GM23338 (cell line): ENCODE results near the gene HELZ. TPM values are rescaled to one million over a fixed set of nuclear protein-coding genes. Genes with fewer than 3 reads are reported as not detected.

Experiments
- ATAC-seq: fragments of 200-7000 bp; cut with Tn5 transposase; 3 replicates; pipeline ENCODE4 v1.9.1; 2020
- DNase-seq: peaks from one replicate; pipeline ENCODE4 v3.0.0-alpha.2; 2015; ENCODE audit warnings: low spot score
- H2AFZ ChIP-seq: fragments of 200-600 bp; sonication (generic); 2 replicates; pipeline ENCODE4 v1.8.0; 2016; ENCODE audit warnings: antibody characterized with exemption, mild to moderate bottlenecking, moderate library complexity
- H3F3A ChIP-seq: fragments of 200-600 bp; sonication (generic); replicated peaks from 2 replicates; pipeline ENCODE4 v1.8.0; 2017; ENCODE audit warnings: antibody characterized with exemption, mixed run types, low read depth
- H3K27ac ChIP-seq: fragments of 200-600 bp; sonication (generic); 2 replicates; pipeline ENCODE4 v1.6.1; 2016; ENCODE audit warnings: low read depth
- H3K27me3 ChIP-seq: fragments of 200-600 bp; sonication (generic); 2 replicates; pipeline ENCODE4 v1.8.0; 2016; ENCODE audit warnings: mild to moderate bottlenecking, mixed run types, moderate library complexity; ENCODE audit not compliant: insufficient read depth
- H3K36me3 ChIP-seq: fragments of 200-600 bp; sonication (generic); 2 replicates; pipeline ENCODE4 v1.8.0; 2016; ENCODE audit warnings: mild to moderate bottlenecking; ENCODE audit not compliant: insufficient read depth
- H3K4me1 ChIP-seq: fragments of 200-600 bp; sonication (generic); 2 replicates; pipeline ENCODE4 v1.8.0; 2016; ENCODE audit warnings: mild to moderate bottlenecking, moderate library complexity; ENCODE audit not compliant: insufficient read depth
- H3K4me2 ChIP-seq: fragments of 200-600 bp; sonication (generic); 2 replicates; pipeline ENCODE4 v1.7.1; 2017; ENCODE audit warnings: mixed run types
- H3K4me3 ChIP-seq: fragments of 200-600 bp; sonication (generic); 2 replicates; pipeline ENCODE4 v1.6.1; 2016; ENCODE audit warnings: mixed run types
- H3K79me2 ChIP-seq: fragments of 200-600 bp; sonication (generic); replicated peaks from 2 replicates; pipeline ENCODE4 v1.8.0; 2017; ENCODE audit warnings: mild to moderate bottlenecking; ENCODE audit not compliant: insufficient read depth
- H3K9me2 ChIP-seq: fragments of 200-600 bp; sonication (generic); 2 replicates; pipeline ENCODE4 v1.8.0; 2017; ENCODE audit not compliant: insufficient read depth
- H4K20me1 ChIP-seq: fragments of 200-600 bp; sonication (generic); replicated peaks from 2 replicates; pipeline ENCODE4 v1.8.0; 2017; ENCODE audit warnings: mild to moderate bottlenecking; ENCODE audit not compliant: insufficient read depth
- H3K27ac Mint-ChIP-seq: 2 replicates; pipeline ENCODE4 v1.8.0; 2020; ENCODE audit warnings: inconsistent platforms, mild to moderate bottlenecking, moderate library complexity, mixed read lengths
- H3K27me3 Mint-ChIP-seq: 3 replicates; pipeline ENCODE4 v1.8.0; 2022; ENCODE audit warnings: low read depth, mild to moderate bottlenecking, moderate library complexity, mixed read lengths, inconsistent platforms; ENCODE audit not compliant: insufficient read depth, poor library complexity
- H3K36me3 Mint-ChIP-seq: 3 replicates; pipeline ENCODE4 v1.8.0; 2021; ENCODE audit warnings: low read depth, mild to moderate bottlenecking, inconsistent platforms, moderate library complexity, mixed read lengths
- H3K4me1 Mint-ChIP-seq: 3 replicates; pipeline ENCODE4 v1.8.0; 2020; ENCODE audit warnings: mild to moderate bottlenecking, inconsistent platforms, mixed read lengths
- H3K4me3 Mint-ChIP-seq: 3 replicates; pipeline ENCODE4 v1.8.0; 2021; ENCODE audit warnings: moderate library complexity, mild to moderate bottlenecking, inconsistent platforms, mixed read lengths
- H3K9me3 Mint-ChIP-seq: 3 replicates; pipeline ENCODE4 v1.8.0; 2020; ENCODE audit warnings: moderate library complexity, mild to moderate bottlenecking, inconsistent platforms, mixed read lengths
- CREB1 ChIP-seq: fragments of 250-450 bp; sonication (Bioruptor Pico); IDR thresholded peaks from 2 replicates; pipeline ENCODE4 v1.5.0; 2020; ENCODE audit warnings: low read depth, mild to moderate bottlenecking, moderate library complexity
- EZH2 ChIP-seq: fragments of 200-600 bp; sonication (generic); IDR thresholded peaks from one replicate; pipeline ENCODE4 v1.8.0; 2017; ENCODE audit warnings: antibody characterized with exemption, mild to moderate bottlenecking, low read depth; ENCODE audit not compliant: unreplicated experiment
- EZH2phosphoT487 ChIP-seq: fragments of 200-600 bp; sonication (generic); IDR thresholded peaks from one replicate; pipeline ENCODE4 v1.8.1; 2018; ENCODE audit warnings: antibody characterized with exemption; ENCODE audit not compliant: unreplicated experiment
- JUNB ChIP-seq: IDR thresholded peaks from one replicate; pipeline ENCODE4 v1.6.1; 2016; ENCODE audit warnings: antibody characterized with exemption; ENCODE audit not compliant: unreplicated experiment
- STAT1 ChIP-seq: IDR thresholded peaks from one replicate; pipeline ENCODE4 v1.6.1; 2016; ENCODE audit warnings: antibody characterized with exemption; ENCODE audit not compliant: unreplicated experiment
- ZNF331 ChIP-seq: fragments of 250-450 bp; sonication (Bioruptor Pico); IDR thresholded peaks from 2 replicates; pipeline ENCODE4 v1.5.0; 2020; ENCODE audit warnings: low read depth, mild to moderate bottlenecking, moderate library complexity
- polyA plus RNA-seq: library from polyadenylated mRNA; unstranded; fragments of >200 nt; fragmentation: Nextera tagmentation; extraction: Ambion mirVana; gene quantifications from 2 replicates; pipeline ENCODE4 v1.2.1, GENCODE V29; 2016
- total RNA-seq: library from RNA; depleted of rRNA; stranded (reverse); fragments of >200 nt; shearing (Covaris generic); gene quantifications from 2 replicates; pipeline ENCODE4 v1.2.3, GENCODE V29; 2014
- TF ChIP-seq, protein P1 (sequence below): fragments of 250-450 bp; sonication (Bioruptor Pico); IDR thresholded peaks from 2 replicates; pipeline ENCODE4 v1.5.0; 2020; ENCODE audit warnings: mild to moderate bottlenecking, moderate library complexity
- TF ChIP-seq, protein P2 (sequence below): IDR thresholded peaks from 2 replicates; pipeline ENCODE4 v1.6.1; 2016; ENCODE audit warnings: antibody characterized with exemption
- TF ChIP-seq, protein P3 (sequence below): IDR thresholded peaks from one replicate; pipeline ENCODE4 v1.6.1; 2018; ENCODE audit warnings: antibody characterized with exemption; ENCODE audit not compliant: unreplicated experiment

HELZ gene
- total and polyA plus RNA-seq, 2 experiments from 2014 or later = 38.9 to 62.0 TPM

DNA sequence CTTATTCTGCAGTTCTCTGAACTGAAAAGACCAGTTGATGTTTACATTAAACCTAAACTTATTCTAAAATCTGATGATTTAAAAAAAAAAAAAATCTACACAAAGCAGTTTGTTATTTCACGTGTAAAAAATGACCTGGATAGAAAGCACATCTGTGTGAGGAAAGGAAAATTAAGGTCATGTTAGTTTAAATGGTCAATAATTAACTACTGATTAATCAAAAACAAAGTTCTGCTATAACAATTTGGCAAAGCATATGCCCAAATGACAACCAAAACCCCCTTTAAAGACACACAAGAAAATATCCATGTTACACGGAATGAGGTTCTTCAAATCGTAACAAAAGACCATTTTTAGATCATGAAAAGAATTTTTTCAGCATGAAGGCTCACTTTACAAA, 170.2 kb downstream of the HELZ start:
- Histone ChIP-seq H3K9me2 (no peaks in the 10 kb centered on the region), H3K79me2 (no peaks in the 10 kb centered on the region), H3K36me3 (no peaks in the 10 kb centered on the region), H3K27me3 (no peaks in the 10 kb centered on the region), H3K27ac (no peak overlapping the region), H3F3A (no peaks in the 10 kb centered on the region), H3K4me1 (no peaks in the 10 kb centered on the region), H2AFZ (no peak overlapping the region), H3K4me3 (no peak overlapping the region), H4K20me1 (no peaks in the 10 kb centered on the region), H3K4me2 (no peak overlapping the region)
- peaks cover 2% of the 10 kb centered on the region for H3K27me3 Mint-ChIP-seq
- no peak for ATAC-seq
- H3K36me3 Mint-ChIP-seq = no peaks in the 10 kb centered on the region; the same call in 2 of the 3 replicates
- TF ChIP-seq CREB1 (CRISPR knock-in tag) (no peak), EZH2 (no peak), JUNB (no peak), STAT1 (no peak), ZNF331 (CRISPR knock-in tag) (no peak), EZH2phosphoT487 (no peak)
- TF ChIP-seq, protein P1, sequence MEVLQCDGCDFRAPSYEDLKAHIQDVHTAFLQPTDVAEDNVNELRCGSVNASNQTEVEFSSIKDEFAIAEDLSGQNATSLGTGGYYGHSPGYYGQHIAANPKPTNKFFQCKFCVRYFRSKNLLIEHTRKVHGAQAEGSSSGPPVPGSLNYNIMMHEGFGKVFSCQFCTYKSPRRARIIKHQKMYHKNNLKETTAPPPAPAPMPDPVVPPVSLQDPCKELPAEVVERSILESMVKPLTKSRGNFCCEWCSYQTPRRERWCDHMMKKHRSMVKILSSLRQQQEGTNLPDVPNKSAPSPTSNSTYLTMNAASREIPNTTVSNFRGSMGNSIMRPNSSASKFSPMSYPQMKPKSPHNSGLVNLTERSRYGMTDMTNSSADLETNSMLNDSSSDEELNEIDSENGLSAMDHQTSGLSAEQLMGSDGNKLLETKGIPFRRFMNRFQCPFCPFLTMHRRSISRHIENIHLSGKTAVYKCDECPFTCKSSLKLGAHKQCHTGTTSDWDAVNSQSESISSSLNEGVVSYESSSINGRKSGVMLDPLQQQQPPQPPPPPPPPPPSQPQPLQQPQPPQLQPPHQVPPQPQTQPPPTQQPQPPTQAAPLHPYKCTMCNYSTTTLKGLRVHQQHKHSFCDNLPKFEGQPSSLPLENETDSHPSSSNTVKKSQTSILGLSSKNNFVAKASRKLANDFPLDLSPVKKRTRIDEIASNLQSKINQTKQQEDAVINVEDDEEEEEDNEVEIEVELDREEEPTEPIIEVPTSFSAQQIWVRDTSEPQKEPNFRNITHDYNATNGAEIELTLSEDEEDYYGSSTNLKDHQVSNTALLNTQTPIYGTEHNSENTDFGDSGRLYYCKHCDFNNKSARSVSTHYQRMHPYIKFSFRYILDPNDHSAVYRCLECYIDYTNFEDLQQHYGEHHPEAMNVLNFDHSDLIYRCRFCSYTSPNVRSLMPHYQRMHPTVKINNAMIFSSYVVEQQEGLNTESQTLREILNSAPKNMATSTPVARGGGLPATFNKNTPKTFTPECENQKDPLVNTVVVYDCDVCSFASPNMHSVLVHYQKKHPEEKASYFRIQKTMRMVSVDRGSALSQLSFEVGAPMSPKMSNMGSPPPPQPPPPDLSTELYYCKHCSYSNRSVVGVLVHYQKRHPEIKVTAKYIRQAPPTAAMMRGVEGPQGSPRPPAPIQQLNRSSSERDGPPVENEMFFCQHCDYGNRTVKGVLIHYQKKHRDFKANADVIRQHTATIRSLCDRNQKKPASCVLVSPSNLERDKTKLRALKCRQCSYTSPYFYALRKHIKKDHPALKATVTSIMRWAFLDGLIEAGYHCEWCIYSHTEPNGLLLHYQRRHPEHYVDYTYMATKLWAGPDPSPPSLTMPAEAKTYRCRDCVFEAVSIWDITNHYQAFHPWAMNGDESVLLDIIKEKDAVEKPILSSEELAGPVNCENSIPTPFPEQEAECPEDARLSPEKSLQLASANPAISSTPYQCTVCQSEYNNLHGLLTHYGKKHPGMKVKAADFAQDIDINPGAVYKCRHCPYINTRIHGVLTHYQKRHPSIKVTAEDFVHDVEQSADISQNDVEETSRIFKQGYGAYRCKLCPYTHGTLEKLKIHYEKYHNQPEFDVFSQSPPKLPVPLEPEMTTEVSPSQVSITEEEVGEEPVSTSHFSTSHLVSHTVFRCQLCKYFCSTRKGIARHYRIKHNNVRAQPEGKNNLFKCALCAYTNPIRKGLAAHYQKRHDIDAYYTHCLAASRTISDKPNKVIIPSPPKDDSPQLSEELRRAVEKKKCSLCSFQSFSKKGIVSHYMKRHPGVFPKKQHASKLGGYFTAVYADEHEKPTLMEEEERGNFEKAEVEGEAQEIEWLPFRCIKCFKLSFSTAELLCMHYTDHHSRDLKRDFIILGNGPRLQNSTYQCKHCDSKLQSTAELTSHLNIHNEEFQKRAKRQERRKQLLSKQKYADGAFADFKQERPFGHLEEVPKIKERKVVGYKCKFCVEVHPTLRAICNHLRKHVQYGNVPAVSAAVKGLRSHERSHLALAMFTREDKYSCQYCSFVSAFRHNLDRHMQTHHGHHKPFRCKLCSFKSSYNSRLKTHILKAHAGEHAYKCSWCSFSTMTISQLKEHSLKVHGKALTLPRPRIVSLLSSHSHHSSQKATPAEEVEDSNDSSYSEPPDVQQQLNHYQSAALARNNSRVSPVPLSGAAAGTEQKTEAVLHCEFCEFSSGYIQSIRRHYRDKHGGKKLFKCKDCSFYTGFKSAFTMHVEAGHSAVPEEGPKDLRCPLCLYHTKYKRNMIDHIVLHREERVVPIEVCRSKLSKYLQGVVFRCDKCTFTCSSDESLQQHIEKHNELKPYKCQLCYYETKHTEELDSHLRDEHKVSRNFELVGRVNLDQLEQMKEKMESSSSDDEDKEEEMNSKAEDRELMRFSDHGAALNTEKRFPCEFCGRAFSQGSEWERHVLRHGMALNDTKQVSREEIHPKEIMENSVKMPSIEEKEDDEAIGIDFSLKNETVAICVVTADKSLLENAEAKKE (CRISPR knock-in tag) = no peak
- TF ChIP-seq, protein P2, sequence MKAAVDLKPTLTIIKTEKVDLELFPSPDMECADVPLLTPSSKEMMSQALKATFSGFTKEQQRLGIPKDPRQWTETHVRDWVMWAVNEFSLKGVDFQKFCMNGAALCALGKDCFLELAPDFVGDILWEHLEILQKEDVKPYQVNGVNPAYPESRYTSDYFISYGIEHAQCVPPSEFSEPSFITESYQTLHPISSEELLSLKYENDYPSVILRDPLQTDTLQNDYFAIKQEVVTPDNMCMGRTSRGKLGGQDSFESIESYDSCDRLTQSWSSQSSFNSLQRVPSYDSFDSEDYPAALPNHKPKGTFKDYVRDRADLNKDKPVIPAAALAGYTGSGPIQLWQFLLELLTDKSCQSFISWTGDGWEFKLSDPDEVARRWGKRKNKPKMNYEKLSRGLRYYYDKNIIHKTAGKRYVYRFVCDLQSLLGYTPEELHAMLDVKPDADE = no peak
- TF ChIP-seq, protein P3, sequence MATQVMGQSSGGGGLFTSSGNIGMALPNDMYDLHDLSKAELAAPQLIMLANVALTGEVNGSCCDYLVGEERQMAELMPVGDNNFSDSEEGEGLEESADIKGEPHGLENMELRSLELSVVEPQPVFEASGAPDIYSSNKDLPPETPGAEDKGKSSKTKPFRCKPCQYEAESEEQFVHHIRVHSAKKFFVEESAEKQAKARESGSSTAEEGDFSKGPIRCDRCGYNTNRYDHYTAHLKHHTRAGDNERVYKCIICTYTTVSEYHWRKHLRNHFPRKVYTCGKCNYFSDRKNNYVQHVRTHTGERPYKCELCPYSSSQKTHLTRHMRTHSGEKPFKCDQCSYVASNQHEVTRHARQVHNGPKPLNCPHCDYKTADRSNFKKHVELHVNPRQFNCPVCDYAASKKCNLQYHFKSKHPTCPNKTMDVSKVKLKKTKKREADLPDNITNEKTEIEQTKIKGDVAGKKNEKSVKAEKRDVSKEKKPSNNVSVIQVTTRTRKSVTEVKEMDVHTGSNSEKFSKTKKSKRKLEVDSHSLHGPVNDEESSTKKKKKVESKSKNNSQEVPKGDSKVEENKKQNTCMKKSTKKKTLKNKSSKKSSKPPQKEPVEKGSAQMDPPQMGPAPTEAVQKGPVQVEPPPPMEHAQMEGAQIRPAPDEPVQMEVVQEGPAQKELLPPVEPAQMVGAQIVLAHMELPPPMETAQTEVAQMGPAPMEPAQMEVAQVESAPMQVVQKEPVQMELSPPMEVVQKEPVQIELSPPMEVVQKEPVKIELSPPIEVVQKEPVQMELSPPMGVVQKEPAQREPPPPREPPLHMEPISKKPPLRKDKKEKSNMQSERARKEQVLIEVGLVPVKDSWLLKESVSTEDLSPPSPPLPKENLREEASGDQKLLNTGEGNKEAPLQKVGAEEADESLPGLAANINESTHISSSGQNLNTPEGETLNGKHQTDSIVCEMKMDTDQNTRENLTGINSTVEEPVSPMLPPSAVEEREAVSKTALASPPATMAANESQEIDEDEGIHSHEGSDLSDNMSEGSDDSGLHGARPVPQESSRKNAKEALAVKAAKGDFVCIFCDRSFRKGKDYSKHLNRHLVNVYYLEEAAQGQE = no peak
- no peaks in the 10 kb centered on the region for H3K4me1 Mint-ChIP-seq
- no peak for DNase-seq
- no peak overlapping the region for H3K27ac Mint-ChIP-seq
- H3K4me3 Mint-ChIP-seq = no peak overlapping the region
- H3K9me3 Mint-ChIP-seq = no peaks in the 10 kb centered on the region
